Stimulated activated CD8-positive, alpha-beta memory T cell treated with anti-CD3 and anti-CD28 coated beads, Interleukin-2, amount 100 ng/mL, for 1 hour (primary cell): ENCODE results near the gene MYO5C.

Source experiments
- DNase-seq, 2 donors: peaks; one replicate each; pipeline ENCODE4 v3.0.0-alpha.2; 2020; ENCODE audit warnings: low read depth in 2 of 2

Gene MYO5C

DNA sequence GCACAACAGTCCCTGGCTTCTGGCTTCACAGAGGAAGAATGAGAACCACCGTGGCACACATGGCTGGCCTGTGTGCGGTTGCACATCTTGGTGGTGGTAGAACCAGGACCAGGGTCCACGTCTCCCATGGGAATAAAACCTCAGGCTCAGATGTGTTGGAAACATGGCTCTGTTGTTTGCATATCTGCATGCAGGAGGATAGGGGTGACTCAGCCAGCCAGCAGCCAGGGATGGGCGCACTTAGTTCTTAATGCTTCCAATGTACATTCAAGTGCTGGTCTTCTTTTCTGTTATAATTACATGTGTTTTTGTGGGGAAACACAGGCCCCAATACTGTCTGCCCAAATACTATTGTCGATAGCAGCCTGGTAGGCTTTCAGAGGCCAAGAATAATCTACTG, 147.2 kb downstream of the MYO5C start:
- no peak for DNase-seq

DNA sequence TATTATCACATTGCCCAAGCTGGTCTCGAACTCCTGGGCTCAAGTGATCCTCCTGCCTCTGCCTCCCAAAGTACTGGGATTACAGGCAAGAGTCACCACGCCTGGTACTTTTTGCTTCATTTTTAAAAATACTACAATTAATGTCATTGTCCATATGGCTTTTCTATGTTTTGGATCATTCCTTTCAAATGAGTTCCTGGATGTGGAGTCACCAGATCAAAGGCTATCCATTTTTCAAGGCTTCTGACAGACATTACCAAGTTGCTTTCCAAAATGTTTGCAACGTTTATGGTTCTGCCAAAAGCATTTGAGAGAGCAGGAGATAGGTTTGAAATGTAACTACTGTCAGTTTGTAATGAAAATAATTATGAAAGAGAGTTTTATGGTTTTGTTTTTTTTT, 148.8 kb downstream of the MYO5C start:
- no peak for DNase-seq

DNA sequence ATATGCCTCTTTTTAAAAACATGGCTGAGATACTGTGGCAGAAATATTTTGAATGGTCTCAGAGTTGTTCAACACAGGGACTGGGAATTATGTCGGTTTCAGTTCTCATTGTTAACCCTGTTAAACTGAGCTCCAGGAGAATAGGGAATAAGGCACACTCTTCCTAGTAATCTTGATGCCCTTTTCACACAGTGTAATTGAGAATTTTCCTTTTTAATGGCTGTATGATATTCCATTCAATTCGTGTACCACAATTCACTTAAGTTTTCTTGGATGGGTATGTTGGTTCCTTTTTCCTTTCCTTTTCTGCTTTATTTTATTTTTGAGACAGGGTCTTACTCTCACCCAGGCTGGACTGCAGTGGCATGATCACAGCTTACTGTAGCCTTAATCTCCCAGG, 149.3 kb downstream of the MYO5C start:
- no peak for DNase-seq

DNA sequence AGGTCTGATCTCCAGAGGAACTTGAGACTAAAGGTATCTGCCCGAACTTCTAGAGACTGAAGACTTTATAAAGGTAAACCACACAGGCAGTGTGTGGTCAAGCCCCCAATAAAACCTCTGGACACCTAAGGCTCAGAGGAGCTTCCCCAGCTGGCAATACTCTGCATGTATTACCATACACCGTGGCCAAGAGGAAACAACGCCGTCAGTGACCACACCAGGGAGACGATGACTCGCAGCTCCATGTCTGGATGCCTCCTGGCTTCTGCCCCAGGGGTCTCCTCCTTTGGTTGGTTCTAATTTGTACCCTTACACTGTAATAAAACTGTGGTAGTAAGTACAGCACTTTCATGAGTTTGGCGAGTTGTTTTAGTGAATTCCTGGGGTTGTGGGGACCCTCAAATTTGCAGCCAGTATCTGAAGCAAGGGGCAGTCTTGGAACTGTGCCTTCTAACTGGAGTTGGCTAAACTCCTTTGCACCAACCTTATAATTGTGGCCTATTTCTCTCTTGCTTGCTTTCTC, 150.9 kb downstream of the MYO5C start:
- no peak for DNase-seq

DNA sequence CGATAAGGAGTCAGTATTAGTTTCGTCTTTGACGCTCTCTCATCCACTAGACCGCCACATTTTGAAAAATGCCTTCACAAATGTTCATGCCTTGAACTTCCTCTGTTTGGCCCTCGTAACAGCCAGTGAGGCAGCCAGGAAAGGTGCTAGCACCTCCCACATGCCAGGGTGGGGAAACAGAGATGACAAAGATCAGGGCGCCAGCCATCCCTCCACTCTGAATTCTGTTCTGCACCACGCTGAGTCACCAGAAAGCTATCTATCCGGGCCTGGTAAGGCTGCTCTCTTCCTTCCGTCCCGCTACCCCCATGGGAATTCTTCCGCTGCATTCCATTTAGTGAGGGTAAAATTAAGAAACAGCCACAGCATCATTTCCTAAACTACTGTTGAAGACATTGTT, 151.7 kb downstream of the MYO5C start:
- no peak for DNase-seq
